CD14-positive monocyte (primary cell): Measurements from ENCODE around the gene HSD17B13. TPM values are rescaled to one million over a fixed set of nuclear protein-coding genes. Genes with fewer than 3 reads are reported as not detected.

Source experiments
- DNase-seq, 3 donors: peaks; one replicate each; pipeline ENCODE4 v3.0.0-alpha.2; 2011 to 2022
- H2AFZ ChIP-seq: 2 replicates; pipeline ENCODE4 v1.6.0; 2012; ENCODE audit warnings: mild to moderate bottlenecking, low read depth, low read length, inconsistent platforms; ENCODE audit not compliant: insufficient read depth, poor library complexity, severe bottlenecking
- H3K27ac ChIP-seq, 2 donors: 1 replicate in 1 of 2; 2 replicates in 1 of 2; pipeline ENCODE4 v1.5.1; 2012 to 2013; ENCODE audit warnings: low read length in 2 of 2, control low read depth in 1 of 2, inconsistent platforms in 1 of 2, low read depth in 1 of 2, mild to moderate bottlenecking in 1 of 2
- H3K27me3 ChIP-seq, 2 donors: one replicate each; pipeline versions ENCODE4 v1.6.0 to v1.6.1; 2011 to 2013; ENCODE audit warnings: low read length in 2 of 2; ENCODE audit not compliant: control insufficient read depth in 2 of 2, insufficient read depth in 2 of 2
- H3K36me3 ChIP-seq, 2 donors: replicated peaks in 1 of 2; 1 replicate in 1 of 2; 2 replicates in 1 of 2; pipeline versions ENCODE4 v1.5.1 to v1.6.1; 2012 to 2013; ENCODE audit warnings: low read length in 2 of 2, control low read depth in 1 of 2, inconsistent platforms in 1 of 2, mild to moderate bottlenecking in 1 of 2; ENCODE audit not compliant: insufficient read depth in 2 of 2, control insufficient read depth in 1 of 2
- H3K4me1 ChIP-seq, 2 donors: 1 replicate in 1 of 2; 2 replicates in 1 of 2; pipeline versions ENCODE4 v1.5.1 to v1.6.1; 2012 to 2013; ENCODE audit warnings: low read length in 2 of 2, control low read depth in 1 of 2, inconsistent platforms in 1 of 2, mild to moderate bottlenecking in 1 of 2, moderate library complexity in 1 of 2; ENCODE audit not compliant: insufficient read depth in 2 of 2, control insufficient read depth in 1 of 2
- H3K4me2 ChIP-seq: replicated peaks from 2 replicates; pipeline ENCODE3; 2012; ENCODE audit warnings: low read length, moderate library complexity, mild to moderate bottlenecking; ENCODE audit not compliant: poor library complexity, severe bottlenecking; ENCODE audit errors: extremely low read depth
- H3K4me3 ChIP-seq, 3 experiments: fragments of 200-600 bp in 1 of 3; sonication (generic) in 1 of 3; replicated peaks in 1 of 3; 1 replicate in 2 of 3; 2 replicates in 1 of 3; pipeline ENCODE4 v1.5.1; 2011 to 2013; ENCODE audit warnings: low read length in 3 of 3, mild to moderate bottlenecking in 3 of 3, control low read depth in 2 of 3, low read depth in 2 of 3, inconsistent platforms in 1 of 3, moderate library complexity in 1 of 3
- H3K79me2 ChIP-seq: 2 replicates; pipeline ENCODE4 v1.6.0; 2012; ENCODE audit warnings: mild to moderate bottlenecking, control low read depth, inconsistent platforms, low read length, moderate library complexity; ENCODE audit not compliant: insufficient read depth
- H3K9ac ChIP-seq: 2 replicates; pipeline ENCODE4 v1.6.0; 2017; ENCODE audit warnings: low read length, mild to moderate bottlenecking; ENCODE audit not compliant: insufficient read depth, poor library complexity, severe bottlenecking
- H3K9me3 ChIP-seq, 2 donors: replicated peaks in 1 of 2; 1 replicate in 1 of 2; 2 replicates in 1 of 2; pipeline versions ENCODE4 v1.5.1 to v1.6.1; 2012 to 2013; ENCODE audit warnings: low read length in 2 of 2, control low read depth in 1 of 2; ENCODE audit not compliant: control insufficient read depth in 1 of 2, insufficient read depth in 1 of 2
- H4K20me1 ChIP-seq: 2 replicates; pipeline ENCODE4 v1.6.0; 2012; ENCODE audit warnings: mild to moderate bottlenecking, low read length, control low read depth, moderate library complexity; ENCODE audit not compliant: insufficient read depth
- H3K27ac Mint-ChIP-seq, 7 donors: one replicate each; pipeline ENCODE4 v1.8.0; 2020; ENCODE audit warnings: mild to moderate bottlenecking in 7 of 7, mixed read lengths in 7 of 7, moderate library complexity in 6 of 7, inconsistent platforms in 2 of 7
- H3K27me3 Mint-ChIP-seq, 3 donors: one replicate each; pipeline ENCODE4 v1.8.0; 2021 to 2022; ENCODE audit warnings: low read depth in 3 of 3, mild to moderate bottlenecking in 3 of 3, mixed read lengths in 3 of 3, moderate library complexity in 3 of 3, inconsistent platforms in 1 of 3
- H3K36me3 Mint-ChIP-seq, 2 donors: one replicate each; pipeline ENCODE4 v1.8.0; 2020; ENCODE audit warnings: mixed read lengths in 2 of 2, inconsistent platforms in 1 of 2, mild to moderate bottlenecking in 1 of 2
- H3K4me1 Mint-ChIP-seq: one replicate; pipeline ENCODE4 v1.8.0; 2020; ENCODE audit warnings: mild to moderate bottlenecking, mixed read lengths
- H3K4me3 Mint-ChIP-seq, 2 donors: one replicate each; pipeline ENCODE4 v1.8.0; 2020; ENCODE audit warnings: mild to moderate bottlenecking in 2 of 2, mixed read lengths in 2 of 2, moderate library complexity in 1 of 2
- H3K9me3 Mint-ChIP-seq, 7 donors: one replicate each; pipeline ENCODE4 v1.8.0; 2020 to 2022; ENCODE audit warnings: mixed read lengths in 7 of 7, mild to moderate bottlenecking in 6 of 7, moderate library complexity in 6 of 7, inconsistent platforms in 2 of 7
- WGBS: methylation state at CpG from one replicate; pipeline ENCODE4 v1.1.5; 2013; ENCODE audit warnings: missing lambda C conversion rate; ENCODE audit not compliant: insufficient coverage; 5-methylcytosine and 5-hydroxymethylcytosine counted together
- intact Hi-C, 2 donors: fragments of 100-400 bp; cut with micrococcal nuclease; formaldehyde crosslinking; loops; one replicate each; pipeline versions ENCODE4 v1.15.0 to v1.15.1; 2023
- polyA plus RNA-seq, 3 donors: library from polyadenylated mRNA; depleted of rRNA in 1 of 3; unstranded in 2 of 3; stranded (reverse) in 1 of 3; fragments of 300-500 nt in 2 of 3; fragments of >200 nt in 1 of 3; fragmentation: Illumina TruSeq in 2 of 3; gene quantifications; 1 replicate in 2 of 3; 2 replicates in 1 of 3; pipeline ENCODE4 v1.2.3, GENCODE V29; 2012 to 2021
- TF ChIP-seq, protein P1 (sequence below): fragments of 200-600 bp; IDR thresholded peaks from one replicate; pipeline ENCODE4 v1.8.0; 2022; ENCODE audit warnings: antibody characterized with exemption, mild to moderate bottlenecking

Gene HSD17B13
- polyA plus RNA-seq, 3 donors = 0.08 to 0.73 TPM; not detected in 1

DNA sequence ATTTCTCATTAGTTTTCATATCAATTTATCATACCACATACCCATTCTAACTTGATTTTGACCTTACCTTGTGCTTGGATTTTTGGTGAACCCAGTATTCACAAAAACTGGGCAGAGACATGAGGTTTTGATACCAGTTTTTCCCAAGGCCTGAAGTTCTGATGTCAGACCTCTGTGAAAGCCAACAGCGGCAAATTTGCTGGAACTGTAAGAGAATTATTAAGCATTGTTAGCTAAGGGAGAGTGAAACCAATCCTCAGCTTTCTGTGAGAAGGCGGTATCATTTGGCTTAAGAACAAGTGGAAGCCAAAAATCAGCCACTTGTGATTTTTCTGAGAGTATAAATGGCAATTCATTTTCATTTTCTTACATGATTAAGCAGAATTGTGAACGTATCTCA, 8.9 kb downstream of the HSD17B13 start:
- no peak overlapping the region for H3K27ac Mint-ChIP-seq
- no peak overlapping the region for H2AFZ ChIP-seq
- H3K4me3 Mint-ChIP-seq = no peak overlapping the region
- H3K4me1 Mint-ChIP-seq = no peaks in the 10 kb centered on the region
- H3K9me3 ChIP-seq = no peaks in the 10 kb centered on the region
- no peak overlapping the region for H3K9ac ChIP-seq
- intact Hi-C loops = no loop called here
- no peak overlapping the region for H3K27ac ChIP-seq
- H3K9me3 Mint-ChIP-seq = peaks cover 0 to 2% (median 0%) of the 10 kb centered on the region in 7 donors
- no peak overlapping the region for H3K4me3 ChIP-seq
- peaks cover 6 to 12% of the 10 kb centered on the region in 2 donors for H3K36me3 Mint-ChIP-seq
- TF ChIP-seq, protein P1, sequence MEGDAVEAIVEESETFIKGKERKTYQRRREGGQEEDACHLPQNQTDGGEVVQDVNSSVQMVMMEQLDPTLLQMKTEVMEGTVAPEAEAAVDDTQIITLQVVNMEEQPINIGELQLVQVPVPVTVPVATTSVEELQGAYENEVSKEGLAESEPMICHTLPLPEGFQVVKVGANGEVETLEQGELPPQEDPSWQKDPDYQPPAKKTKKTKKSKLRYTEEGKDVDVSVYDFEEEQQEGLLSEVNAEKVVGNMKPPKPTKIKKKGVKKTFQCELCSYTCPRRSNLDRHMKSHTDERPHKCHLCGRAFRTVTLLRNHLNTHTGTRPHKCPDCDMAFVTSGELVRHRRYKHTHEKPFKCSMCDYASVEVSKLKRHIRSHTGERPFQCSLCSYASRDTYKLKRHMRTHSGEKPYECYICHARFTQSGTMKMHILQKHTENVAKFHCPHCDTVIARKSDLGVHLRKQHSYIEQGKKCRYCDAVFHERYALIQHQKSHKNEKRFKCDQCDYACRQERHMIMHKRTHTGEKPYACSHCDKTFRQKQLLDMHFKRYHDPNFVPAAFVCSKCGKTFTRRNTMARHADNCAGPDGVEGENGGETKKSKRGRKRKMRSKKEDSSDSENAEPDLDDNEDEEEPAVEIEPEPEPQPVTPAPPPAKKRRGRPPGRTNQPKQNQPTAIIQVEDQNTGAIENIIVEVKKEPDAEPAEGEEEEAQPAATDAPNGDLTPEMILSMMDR = no peak
- no peaks in the 10 kb centered on the region for H3K79me2 ChIP-seq
- WGBS = no CpG with 5 or more reads among the region's 3 CpGs
- H4K20me1 ChIP-seq = no peaks in the 10 kb centered on the region
- no peak for DNase-seq
- no peak overlapping the region for H3K4me2 ChIP-seq
- no peaks in the 10 kb centered on the region for H3K36me3 ChIP-seq
- H3K4me1 ChIP-seq = no peaks in the 10 kb centered on the region
- no peaks in the 10 kb centered on the region for H3K27me3 ChIP-seq
- peaks cover 0 to 2% (median 0%) of the 10 kb centered on the region in 3 donors for H3K27me3 Mint-ChIP-seq

DNA sequence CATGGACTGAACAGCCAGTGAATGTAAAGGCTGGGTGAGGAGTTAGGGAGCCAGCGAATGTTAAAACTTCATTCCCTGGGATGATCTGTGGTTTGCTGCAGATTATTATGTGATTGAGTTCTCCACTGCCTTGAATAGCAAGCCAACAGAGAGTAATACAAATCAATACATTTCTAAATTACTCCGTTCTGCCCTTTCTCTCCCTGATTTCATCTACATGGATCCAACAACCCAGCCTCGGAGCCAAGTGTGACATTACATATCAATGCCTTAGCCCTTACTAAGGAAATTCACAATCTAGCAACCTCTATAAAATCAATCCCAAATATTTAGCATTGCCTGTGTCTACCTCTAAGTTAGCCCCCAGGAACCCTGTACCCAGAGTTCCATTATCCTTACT, 11.0 kb downstream of the HSD17B13 start:
- no peak overlapping the region for H3K4me2 ChIP-seq
- no peak overlapping the region for H2AFZ ChIP-seq
- H3K9me3 ChIP-seq = no peaks in the 10 kb centered on the region
- no peaks in the 10 kb centered on the region for H4K20me1 ChIP-seq
- Mint-ChIP-seq H3K4me1 (no peaks in the 10 kb centered on the region), H3K4me3 (no peak overlapping the region), H3K36me3 (peaks cover 6 to 12% of the 10 kb centered on the region in 2 donors), H3K27me3 (peaks cover 0 to 2% (median 0%) of the 10 kb centered on the region in 3 donors), H3K27ac (no peak overlapping the region), H3K9me3 (peaks cover 0 to 2% (median 0%) of the 10 kb centered on the region in 7 donors)
- no peaks in the 10 kb centered on the region for H3K27me3 ChIP-seq
- intact Hi-C loops = no loop called here
- no peak overlapping the region for H3K9ac ChIP-seq
- WGBS = 100% methylated on average over 2 of the region's 3 CpGs
- DNase-seq = no peak
- H3K4me1 ChIP-seq = no peaks in the 10 kb centered on the region
- H3K79me2 ChIP-seq = no peaks in the 10 kb centered on the region
- H3K36me3 ChIP-seq = no peaks in the 10 kb centered on the region
- no peak overlapping the region for H3K27ac ChIP-seq
- TF ChIP-seq, protein P1 = no peak
- H3K4me3 ChIP-seq = no peak overlapping the region
